GM19452 (cell line): ENCODE data around the gene IRAK3.

ENCODE experiments used
- ATAC-seq: cut with Tn5 transposase; IDR thresholded peaks from one replicate; pipeline ENCODE4 v1.9.1; 2021; ENCODE audit not compliant: unreplicated experiment

The IRAK3 gene

GRCh38 chr12:66302827-66303169 is 113.8 kb downstream of the IRAK3 start:
- ATAC-seq, result no peak

- peak; percentile 52 for ATAC-seq
Observed at GRCh38 chr12:66303316-66303804, 114.3 kb downstream of the IRAK3 start.
